ENCODE results near the gene IL1B. TPM values are rescaled to one million over a fixed set of nuclear protein-coding genes. Genes with fewer than 3 reads are reported as not detected.

The IL1B gene
- total RNA-seq, 6 experiments from 2014 or later = 0.19 to 4.1 (median 0.49) TPM; not detected in 1

DNA sequence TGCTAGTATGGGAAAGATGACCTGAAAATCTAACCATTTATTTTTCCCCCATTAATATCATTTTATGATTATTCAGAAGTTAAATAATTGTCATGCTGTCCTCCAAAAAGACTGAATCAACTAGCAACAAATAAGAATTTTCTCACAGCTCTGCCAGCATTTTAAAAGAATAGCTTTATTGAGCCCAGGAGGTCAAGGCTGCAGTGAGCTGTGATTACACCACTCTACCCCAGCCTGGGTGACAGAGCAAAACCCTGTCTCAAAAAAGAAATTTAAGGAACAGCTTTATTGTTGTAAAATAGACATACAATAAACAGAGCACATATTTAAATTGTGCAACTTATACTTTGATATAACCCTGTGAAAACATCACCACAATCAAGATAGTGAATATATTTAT lies 27.5 kb downstream of the IL1B start:
- Histone ChIP-seq H3K27ac (peak overlapping the region in 1 of 3 donors; percentile 26), H3K36me3 (no peaks in the 10 kb centered on the region), H3K27me3 (no peaks in the 10 kb centered on the region), H3K9me3 (no peaks in the 10 kb centered on the region), H3K4me1 (peaks cover 0 to 20% (median 6%) of the 10 kb centered on the region in 4 donors), H3K4me3 (no peak overlapping the region)
- intact Hi-C loops (cut with DNase I) = no loop called here
- peak in 3 of 4 donors; percentile 42 to 64 (median 47) for ATAC-seq
- no peak for DNase-seq
- no peak for TF ChIP-seq POLR2A (IDR thresholded peaks at IDR 0.05)
- TF ChIP-seq, protein P1, sequence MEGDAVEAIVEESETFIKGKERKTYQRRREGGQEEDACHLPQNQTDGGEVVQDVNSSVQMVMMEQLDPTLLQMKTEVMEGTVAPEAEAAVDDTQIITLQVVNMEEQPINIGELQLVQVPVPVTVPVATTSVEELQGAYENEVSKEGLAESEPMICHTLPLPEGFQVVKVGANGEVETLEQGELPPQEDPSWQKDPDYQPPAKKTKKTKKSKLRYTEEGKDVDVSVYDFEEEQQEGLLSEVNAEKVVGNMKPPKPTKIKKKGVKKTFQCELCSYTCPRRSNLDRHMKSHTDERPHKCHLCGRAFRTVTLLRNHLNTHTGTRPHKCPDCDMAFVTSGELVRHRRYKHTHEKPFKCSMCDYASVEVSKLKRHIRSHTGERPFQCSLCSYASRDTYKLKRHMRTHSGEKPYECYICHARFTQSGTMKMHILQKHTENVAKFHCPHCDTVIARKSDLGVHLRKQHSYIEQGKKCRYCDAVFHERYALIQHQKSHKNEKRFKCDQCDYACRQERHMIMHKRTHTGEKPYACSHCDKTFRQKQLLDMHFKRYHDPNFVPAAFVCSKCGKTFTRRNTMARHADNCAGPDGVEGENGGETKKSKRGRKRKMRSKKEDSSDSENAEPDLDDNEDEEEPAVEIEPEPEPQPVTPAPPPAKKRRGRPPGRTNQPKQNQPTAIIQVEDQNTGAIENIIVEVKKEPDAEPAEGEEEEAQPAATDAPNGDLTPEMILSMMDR (IDR thresholded peaks at IDR 0.05) = no peak

DNA sequence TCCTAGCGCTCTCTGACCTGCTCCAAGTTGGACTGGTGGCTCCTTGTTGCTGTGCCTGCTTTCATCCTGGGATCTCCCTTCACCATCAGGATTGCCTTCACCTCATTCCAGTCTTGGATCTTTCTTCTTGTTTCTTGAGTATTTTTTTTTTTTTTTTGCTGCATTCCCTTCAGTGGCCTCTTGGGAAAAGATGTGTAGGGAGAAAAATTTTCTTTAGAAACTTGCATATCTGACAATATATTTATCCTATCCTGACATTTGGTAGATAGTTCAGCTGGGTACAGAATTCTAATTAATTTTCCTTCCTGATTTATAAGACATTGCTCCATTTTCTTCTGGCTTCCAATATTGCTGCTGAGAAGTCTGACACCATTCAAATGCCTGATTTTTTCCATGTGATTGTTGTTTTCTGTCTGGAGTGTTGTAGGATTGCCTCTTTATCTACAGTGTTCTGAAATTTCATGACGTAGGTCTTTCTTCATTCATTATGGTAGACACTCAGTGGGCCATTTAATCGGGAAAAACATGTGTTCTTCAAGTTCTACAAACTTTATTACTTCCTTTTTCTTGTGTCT lies 29.3 kb downstream of the IL1B start:
- ATAC-seq = no peak
- intact Hi-C loops (cut with DNase I) = no loop called here
- WGBS (ENCODE audit: insufficient coverage, low coverage, low lambda C conversion rate, missing lambda C conversion rate) = 86% methylated on average over 3 of the region's 3 CpGs
- no peak overlapping the region for H3K4me3 ChIP-seq
- TF ChIP-seq, protein P1 (IDR thresholded peaks at IDR 0.05) = no peak
- no peak for TF ChIP-seq POLR2A (IDR thresholded peaks at IDR 0.05)
- H3K36me3 ChIP-seq = no peaks in the 10 kb centered on the region
- no peak overlapping the region for H3K27ac ChIP-seq
- no peaks in the 10 kb centered on the region for H3K27me3 ChIP-seq
- peaks cover 0 to 19% (median 6%) of the 10 kb centered on the region in 4 donors for H3K4me1 ChIP-seq
- no peak for DNase-seq
- H3K9me3 ChIP-seq = no peaks in the 10 kb centered on the region

DNA sequence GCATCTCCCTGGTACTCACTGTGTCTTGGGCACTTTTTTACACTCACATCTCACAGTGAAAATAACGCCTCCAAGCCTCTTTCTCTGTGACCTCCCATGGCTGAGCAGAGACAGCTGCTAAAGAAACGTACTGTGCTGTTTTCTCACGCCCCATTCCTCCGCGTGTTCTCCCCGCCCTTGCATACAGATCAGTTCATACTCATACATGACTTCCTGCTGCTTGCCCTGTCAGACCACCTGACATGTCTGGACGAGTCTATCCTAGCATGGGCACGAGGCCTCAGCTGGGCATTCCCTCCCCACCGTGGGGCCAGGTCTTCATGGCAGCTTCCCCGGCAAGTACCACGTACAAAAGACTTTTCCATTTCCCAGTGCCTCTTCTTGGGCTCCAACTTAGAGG lies 31.0 kb downstream of the IL1B start:
- ATAC-seq (no peak), DNase-seq (no peak)
- Histone ChIP-seq H3K27ac (no peak overlapping the region), H3K36me3 (no peaks in the 10 kb centered on the region), H3K27me3 (no peaks in the 10 kb centered on the region), H3K4me3 (no peak overlapping the region), H3K9me3 (no peaks in the 10 kb centered on the region), H3K4me1 (peaks cover 0 to 18% (median 8%) of the 10 kb centered on the region in 4 donors)
- WGBS (ENCODE audit: insufficient coverage, low coverage, low lambda C conversion rate, missing lambda C conversion rate) = 83% methylated on average over 3 of the region's 11 CpGs
- intact Hi-C loops (cut with DNase I) = no loop called here
- TF ChIP-seq, protein P1 (IDR thresholded peaks at IDR 0.05) = no peak
- TF ChIP-seq POLR2A (IDR thresholded peaks at IDR 0.05) = no peak

DNA sequence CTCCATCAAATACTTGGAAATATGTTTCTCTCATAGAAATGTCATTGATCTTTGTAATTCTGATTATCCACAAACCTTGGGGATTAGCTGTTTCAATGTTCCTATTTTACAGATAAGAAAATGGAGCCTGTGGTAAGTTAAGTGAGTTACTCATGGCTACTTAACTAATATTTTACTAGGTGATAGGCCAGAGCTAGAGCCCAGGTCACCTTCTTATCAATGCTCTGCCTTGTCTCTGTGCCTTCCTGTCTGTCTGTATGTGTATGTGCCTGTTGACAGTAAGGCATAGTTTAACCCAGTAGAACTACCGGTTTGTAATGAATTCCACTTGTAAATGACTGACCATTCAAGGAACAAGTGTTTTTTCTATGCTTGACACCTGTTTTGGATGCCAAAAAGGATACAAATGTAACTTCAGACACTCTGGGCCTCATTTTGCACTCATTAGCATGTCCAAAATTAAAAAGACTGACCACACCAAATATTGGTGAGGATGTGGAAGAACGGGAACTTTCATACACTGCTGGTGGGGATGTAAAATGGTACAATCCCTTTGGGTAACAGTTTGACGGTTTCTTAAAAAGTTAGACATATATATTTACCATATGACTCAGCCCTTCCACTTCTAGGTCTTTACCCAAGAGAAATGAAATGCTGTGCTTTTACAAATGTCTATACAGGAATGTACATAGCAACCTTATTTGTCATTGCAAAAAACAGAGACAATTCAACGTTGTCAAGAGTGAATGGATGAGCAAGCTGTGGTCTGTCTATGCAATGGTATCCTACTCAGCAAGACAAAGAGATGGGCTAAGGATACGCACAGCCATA lies 32.7 kb downstream of the IL1B start:
- Histone ChIP-seq H3K36me3 (no peaks in the 10 kb centered on the region), H3K9me3 (no peaks in the 10 kb centered on the region), H3K4me1 (peaks cover 0 to 12% (median 4%) of the 10 kb centered on the region in 4 donors), H3K27me3 (no peaks in the 10 kb centered on the region), H3K4me3 (no peak overlapping the region), H3K27ac (no peak overlapping the region)
- ATAC-seq (peak in 1 of 4 donors; percentile 25), DNase-seq (no peak)
- TF ChIP-seq, protein P1 (IDR thresholded peaks at IDR 0.05) = no peak
- no peak for TF ChIP-seq POLR2A (IDR thresholded peaks at IDR 0.05)
- WGBS (ENCODE audit: insufficient coverage, low coverage, low lambda C conversion rate, missing lambda C conversion rate) = 59% methylated on average over 5 of the region's 5 CpGs
- intact Hi-C loops (cut with DNase I) = no loop called here

Measured in right lobe of liver (tissue), 6 donors.